ENCODE measurements around the gene TMEM132C.

TMEM132C gene

GRCh38 chr12:128325646-128326045 lies 58.7 kb downstream of the TMEM132C start:
- Histone ChIP-seq H3K27ac (ENCODE audit: low read depth, low read length) (no peak overlapping the region), H3K79me2 (ENCODE audit: insufficient read depth, low read length) (no peaks in the 10 kb centered on the region), H3F3A (ENCODE audit: insufficient read depth) (no peaks in the 10 kb centered on the region), H2AFZ (ENCODE audit: low read depth, low read length, severe bottlenecking) (no peak overlapping the region), H3K9me3 (ENCODE audit: insufficient read depth, low read length) (peaks cover 6% of the 10 kb centered on the region; the same call in 1 of the 2 replicates), H3K36me3 (ENCODE audit: low read length) (no peaks in the 10 kb centered on the region), H3K9me2 (replicated peaks; ENCODE audit: insufficient read depth, low read length) (no peaks in the 10 kb centered on the region), H3K4me3 (ENCODE audit: insufficient read depth, low read length, poor library complexity, severe bottlenecking) (no peak overlapping the region), H3K9ac (ENCODE audit: low read length) (no peak overlapping the region), H3K27me3 (ENCODE audit: low read length) (no peaks in the 10 kb centered on the region), H4K20me1 (ENCODE audit: low read depth, low read length) (no peaks in the 10 kb centered on the region), H3K4me2 (ENCODE audit: low read depth, low read length, poor library complexity, severe bottlenecking) (no peak overlapping the region)
- TF ChIP-seq CTCF (IDR thresholded peaks at IDR 0.05; ENCODE audit: insufficient read depth, low read length, poor library complexity, severe bottlenecking) (no peak), EZH2phosphoT487 (conservative IDR thresholded peaks at IDR 0.05; ENCODE audit: low read length) (no peak)

- Histone ChIP-seq H4K20me1 (ENCODE audit: low read depth, low read length) (no peaks in the 10 kb centered on the region), H3K9me2 (replicated peaks; ENCODE audit: insufficient read depth, low read length) (no peaks in the 10 kb centered on the region), H3K27me3 (ENCODE audit: low read length) (no peaks in the 10 kb centered on the region), H3K79me2 (ENCODE audit: insufficient read depth, low read length) (no peaks in the 10 kb centered on the region), H3K36me3 (ENCODE audit: low read length) (no peaks in the 10 kb centered on the region), H2AFZ (ENCODE audit: low read depth, low read length, severe bottlenecking) (no peak overlapping the region), H3K27ac (ENCODE audit: low read depth, low read length) (no peak overlapping the region), H3K9ac (ENCODE audit: low read length) (no peak overlapping the region), H3K4me3 (ENCODE audit: insufficient read depth, low read length, poor library complexity, severe bottlenecking) (no peak overlapping the region), H3F3A (ENCODE audit: insufficient read depth) (no peaks in the 10 kb centered on the region), H3K4me2 (ENCODE audit: low read depth, low read length, poor library complexity, severe bottlenecking) (no peak overlapping the region), H3K9me3 (ENCODE audit: insufficient read depth, low read length) (peaks cover 6% of the 10 kb centered on the region; the same call in 1 of the 2 replicates)
- no peak for TF ChIP-seq EZH2phosphoT487 (conservative IDR thresholded peaks at IDR 0.05; ENCODE audit: low read length)
- TF ChIP-seq CTCF (IDR thresholded peaks at IDR 0.05; ENCODE audit: insufficient read depth, low read length, poor library complexity, severe bottlenecking): no peak
These were observed 59.4 kb downstream of the TMEM132C start for GRCh38 chr12:128326406-128326805.

- H3K9me2 ChIP-seq (replicated peaks; ENCODE audit: insufficient read depth, low read length): no peaks in the 10 kb centered on the region
- TF ChIP-seq CTCF (IDR thresholded peaks at IDR 0.05; ENCODE audit: insufficient read depth, low read length, poor library complexity, severe bottlenecking): no peak
- no peak for TF ChIP-seq EZH2phosphoT487 (conservative IDR thresholded peaks at IDR 0.05; ENCODE audit: low read length)
- no peak overlapping the region for H3K9ac ChIP-seq (ENCODE audit: low read length)
These were observed 62.0 kb downstream of the TMEM132C start for GRCh38 chr12:128328961-128329360.

More at GRCh38 chr12:128328961-128329360, 62.0 kb downstream of the TMEM132C start:
- Histone ChIP-seq H3F3A (ENCODE audit: insufficient read depth) (no peaks in the 10 kb centered on the region), H3K4me2 (ENCODE audit: low read depth, low read length, poor library complexity, severe bottlenecking) (no peak overlapping the region), H3K4me3 (ENCODE audit: insufficient read depth, low read length, poor library complexity, severe bottlenecking) (no peak overlapping the region), H4K20me1 (ENCODE audit: low read depth, low read length) (no peaks in the 10 kb centered on the region), H3K36me3 (ENCODE audit: low read length) (no peaks in the 10 kb centered on the region), H2AFZ (ENCODE audit: low read depth, low read length, severe bottlenecking) (no peak overlapping the region), H3K27me3 (ENCODE audit: low read length) (no peaks in the 10 kb centered on the region), H3K9me3 (ENCODE audit: insufficient read depth, low read length) (no peaks in the 10 kb centered on the region), H3K79me2 (ENCODE audit: insufficient read depth, low read length) (no peaks in the 10 kb centered on the region), H3K27ac (ENCODE audit: low read depth, low read length) (no peak overlapping the region)
